GM21360 (cell line): ENCODE measurements around the gene LAMC1.

ENCODE experiments used
- ATAC-seq: cut with Tn5 transposase; IDR thresholded peaks from one replicate; pipeline ENCODE4 v1.9.1; 2021; ENCODE audit warnings: mild to moderate bottlenecking, moderate library complexity; ENCODE audit not compliant: unreplicated experiment

The LAMC1 gene

DNA sequence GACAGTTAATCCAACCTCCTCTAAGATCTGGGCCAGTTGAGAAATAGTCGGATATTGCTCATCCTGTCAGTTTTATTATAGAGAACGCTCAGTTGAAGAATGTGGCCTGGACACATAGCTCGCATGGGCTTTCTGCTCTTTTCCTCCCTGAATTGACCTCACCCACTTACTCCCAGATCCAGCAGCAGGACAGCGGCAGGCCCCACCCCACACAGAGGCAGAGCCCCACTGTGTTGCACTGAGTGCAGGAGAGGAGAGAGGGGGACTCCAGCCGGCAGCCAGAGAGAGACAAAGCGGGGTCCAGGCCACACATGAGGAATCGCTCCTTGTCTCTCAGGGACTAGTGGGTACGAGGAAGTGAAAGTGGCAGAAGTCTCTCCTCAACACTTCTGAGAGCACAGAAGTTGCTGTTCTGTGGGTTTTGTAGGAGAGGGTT is 78.6 kb downstream of the LAMC1 start:
- ATAC-seq, result no peak

DNA sequence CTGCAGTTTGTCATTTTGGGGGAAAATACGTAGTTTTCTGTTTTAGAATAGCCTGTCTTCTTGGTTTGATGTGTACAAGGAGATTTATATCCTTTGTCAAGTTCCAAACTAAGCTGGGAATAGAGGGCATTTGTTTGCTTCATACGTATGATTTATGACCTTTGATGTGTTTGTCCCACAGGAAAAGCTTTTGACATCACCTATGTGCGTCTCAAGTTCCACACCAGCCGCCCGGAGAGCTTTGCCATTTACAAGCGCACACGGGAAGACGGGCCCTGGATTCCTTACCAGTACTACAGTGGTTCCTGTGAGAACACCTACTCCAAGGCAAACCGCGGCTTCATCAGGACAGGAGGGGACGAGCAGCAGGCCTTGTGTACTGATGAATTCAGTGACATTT is 79.9 kb downstream of the LAMC1 start:
- ATAC-seq, result no peak

DNA sequence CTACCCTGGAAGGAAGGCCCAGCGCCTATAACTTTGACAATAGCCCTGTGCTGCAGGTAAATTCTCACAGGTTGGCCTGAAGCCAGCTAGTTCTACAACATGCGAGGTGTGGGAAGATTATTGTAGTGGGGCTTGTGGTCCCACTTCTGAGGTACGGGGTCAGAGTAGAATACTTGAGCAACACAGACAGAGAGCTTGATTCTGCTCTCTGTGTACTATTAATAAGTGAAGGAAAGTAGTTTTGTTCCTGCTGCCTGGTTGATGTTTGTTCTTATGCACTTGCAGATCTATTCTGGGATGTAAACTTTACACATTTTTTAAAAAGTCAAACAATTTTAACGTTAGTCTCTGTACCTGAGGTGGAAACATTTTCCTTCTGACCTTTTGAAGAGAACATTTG is 80.4 kb downstream of the LAMC1 start:
- no peak for ATAC-seq

GRCh38 chr1:183105449-183105848 is 82.2 kb downstream of the LAMC1 start:
- ATAC-seq, result no peak

GRCh38 chr1:183106166-183106565 is 82.9 kb downstream of the LAMC1 start:
- ATAC-seq, result no peak

DNA sequence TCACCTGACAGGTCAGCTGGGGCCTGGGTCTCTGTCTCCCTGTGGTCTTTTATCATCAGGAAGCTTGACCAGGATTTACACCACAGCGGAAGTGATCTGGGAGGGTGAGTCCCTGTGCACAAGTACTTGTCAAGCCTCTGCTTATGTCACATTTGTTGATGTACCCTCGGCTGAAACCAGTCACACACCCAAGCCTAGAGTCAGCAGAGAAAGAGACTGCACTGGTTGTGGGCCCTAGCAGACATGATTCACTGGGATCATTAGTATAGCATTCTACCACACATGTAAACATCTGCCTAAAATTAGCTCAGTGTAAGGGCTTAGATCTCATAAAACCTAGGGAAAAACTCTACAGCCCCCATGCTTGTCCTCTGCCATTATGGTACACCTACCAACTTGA is 83.5 kb downstream of the LAMC1 start:
- ATAC-seq, result no peak

DNA sequence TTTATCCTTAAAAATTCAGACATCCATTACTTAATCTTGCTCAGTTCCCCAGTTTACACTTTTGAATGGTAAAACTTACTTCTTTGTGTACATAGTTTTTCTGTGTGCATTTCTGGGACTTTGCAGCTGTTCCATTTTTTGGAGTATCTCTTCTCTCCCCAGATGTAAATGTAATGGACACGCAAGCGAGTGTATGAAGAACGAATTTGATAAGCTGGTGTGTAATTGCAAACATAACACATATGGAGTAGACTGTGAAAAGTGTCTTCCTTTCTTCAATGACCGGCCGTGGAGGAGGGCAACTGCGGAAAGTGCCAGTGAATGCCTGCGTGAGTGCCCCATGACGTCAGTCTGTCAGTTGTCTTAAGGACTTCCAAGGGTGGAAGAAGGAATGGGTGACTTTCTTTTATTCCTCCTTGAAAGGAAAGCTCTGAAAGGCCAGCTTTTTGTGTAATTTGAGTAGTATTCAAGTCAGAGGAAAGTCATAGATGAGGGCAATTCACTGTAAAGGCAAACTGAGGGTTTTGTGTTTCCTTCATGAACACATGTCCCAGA is 87.2 kb downstream of the LAMC1 start:
- ATAC-seq, result no peak

DNA sequence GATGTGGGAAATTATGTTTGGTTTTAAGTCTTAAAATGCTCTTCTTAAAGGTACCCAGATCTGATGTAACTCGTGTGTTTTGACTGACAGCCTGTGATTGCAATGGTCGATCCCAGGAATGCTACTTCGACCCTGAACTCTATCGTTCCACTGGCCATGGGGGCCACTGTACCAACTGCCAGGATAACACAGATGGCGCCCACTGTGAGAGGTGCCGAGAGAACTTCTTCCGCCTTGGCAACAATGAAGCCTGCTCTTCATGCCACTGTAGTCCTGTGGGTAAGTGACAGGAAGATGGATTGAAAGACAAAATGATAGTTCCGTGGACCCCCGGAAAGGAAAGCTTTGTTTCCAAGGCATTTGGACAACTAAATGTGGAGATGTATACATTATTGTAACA is 91.2 kb downstream of the LAMC1 start:
- no peak for ATAC-seq

GRCh38 chr1:183116416-183116815 is 93.2 kb downstream of the LAMC1 start:
- no peak for ATAC-seq

DNA sequence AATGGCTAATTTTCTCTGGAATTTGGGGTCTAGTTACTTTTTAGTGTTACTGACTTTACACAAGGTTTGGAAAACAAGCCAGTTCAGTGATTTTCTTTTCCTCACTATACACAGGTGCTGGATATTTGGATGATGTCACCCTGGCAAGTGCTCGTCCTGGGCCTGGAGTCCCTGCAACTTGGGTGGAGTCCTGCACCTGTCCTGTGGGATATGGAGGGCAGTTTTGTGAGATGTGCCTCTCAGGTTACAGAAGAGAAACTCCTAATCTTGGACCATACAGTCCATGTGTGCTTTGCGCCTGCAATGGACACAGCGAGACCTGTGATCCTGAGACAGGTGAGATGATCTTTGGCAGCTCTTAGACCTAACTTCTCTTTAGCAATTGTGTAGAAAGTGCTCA is 98.4 kb downstream of the LAMC1 start:
- no peak for ATAC-seq

DNA sequence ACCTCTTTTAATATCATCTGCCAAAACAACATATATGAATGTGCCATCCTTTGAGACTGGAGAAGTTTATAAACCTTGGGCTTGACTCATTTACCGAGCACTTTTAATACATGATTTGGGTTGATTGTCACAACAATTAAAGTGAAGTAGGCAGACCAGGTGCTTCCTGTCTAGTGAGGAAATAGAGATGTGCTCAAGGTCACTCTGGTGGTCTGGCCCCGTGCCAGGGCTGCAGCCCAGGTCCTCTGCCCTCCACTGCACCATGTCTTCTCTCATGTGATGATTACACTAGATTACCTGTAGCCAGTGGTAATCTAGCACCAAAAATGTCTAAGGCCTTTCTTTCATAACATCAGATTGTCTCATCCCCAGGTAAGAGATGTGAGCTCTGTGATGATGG is 101.0 kb downstream of the LAMC1 start:
- no peak for ATAC-seq

DNA sequence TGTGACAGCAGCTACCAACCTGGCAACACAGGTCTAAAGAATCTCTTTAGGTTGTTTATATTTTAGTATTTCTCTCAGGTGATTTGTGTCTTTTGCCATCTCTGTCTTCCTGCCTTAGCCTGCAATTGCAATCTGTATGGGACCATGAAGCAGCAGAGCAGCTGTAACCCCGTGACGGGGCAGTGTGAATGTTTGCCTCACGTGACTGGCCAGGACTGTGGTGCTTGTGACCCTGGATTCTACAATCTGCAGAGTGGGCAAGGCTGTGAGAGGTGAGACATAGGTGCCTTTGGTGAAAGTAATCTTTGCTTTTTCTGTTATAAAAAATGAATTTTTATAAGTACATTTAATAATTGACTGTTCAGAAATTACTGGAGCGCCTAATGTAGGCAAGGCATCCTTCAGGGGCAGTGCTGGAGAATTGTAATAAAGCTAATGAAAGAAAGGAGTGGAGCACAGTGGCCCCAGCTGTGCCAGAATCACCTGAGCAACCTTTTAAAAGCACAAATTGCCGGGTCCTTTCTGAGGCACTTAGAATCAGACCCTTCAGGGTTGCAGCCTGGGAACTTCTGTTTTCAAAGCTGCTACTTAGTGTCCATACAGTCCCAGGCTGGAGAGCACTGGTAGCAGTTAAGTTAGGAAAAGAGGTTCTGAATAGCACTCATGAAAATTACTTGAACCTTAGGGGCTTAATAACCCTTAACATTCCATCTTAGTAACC is 102.2 kb downstream of the LAMC1 start:
- ATAC-seq, result no peak

- no peak for ATAC-seq
Observed at GRCh38 chr1:183126000-183126366, 102.8 kb downstream of the LAMC1 start.

GRCh38 chr1:183126528-183126927 is 103.3 kb downstream of the LAMC1 start:
- no peak for ATAC-seq

GRCh38 chr1:183129921-183130690 is 106.9 kb downstream of the LAMC1 start:
- no peak for ATAC-seq

DNA sequence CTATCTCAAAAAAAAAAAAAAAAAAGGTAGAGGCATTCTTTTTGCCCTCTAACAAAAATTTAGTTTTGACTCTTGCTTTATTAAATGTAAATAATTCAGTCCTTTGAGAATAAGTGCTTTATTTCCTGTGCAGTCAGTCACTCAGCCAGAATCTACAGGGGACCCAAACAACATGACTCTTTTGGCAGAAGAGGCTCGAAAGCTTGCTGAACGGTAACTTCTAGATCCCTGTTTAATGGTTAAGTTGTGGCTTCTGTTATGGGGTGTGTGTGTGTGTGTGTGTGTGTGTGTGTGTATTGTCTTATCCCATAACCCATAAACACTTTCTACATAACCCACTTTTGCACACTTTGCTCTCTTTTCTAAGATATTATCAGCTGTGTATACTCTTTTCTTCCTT is 107.9 kb downstream of the LAMC1 start:
- no peak for ATAC-seq

DNA sequence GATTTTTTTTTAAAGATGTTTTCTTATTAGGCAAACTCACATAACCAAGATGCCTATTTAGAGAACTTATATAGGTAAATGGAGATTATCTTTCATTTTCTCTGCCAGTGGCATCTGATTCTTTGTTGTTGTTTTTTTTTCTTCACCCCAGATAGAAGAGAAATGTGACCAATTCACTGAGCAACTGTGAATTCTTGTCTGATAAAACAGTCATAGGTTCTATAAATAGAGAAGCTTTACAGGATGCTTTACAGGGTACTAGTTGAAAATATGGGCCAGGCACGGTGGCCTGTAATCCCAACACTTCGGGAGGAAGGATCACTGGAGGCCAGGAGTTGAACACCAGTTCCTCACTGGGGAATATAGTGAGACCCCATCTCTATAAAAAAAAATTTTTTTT is 112.1 kb downstream of the LAMC1 start:
- ATAC-seq, result no peak

- ATAC-seq, result no peak
Observed at GRCh38 chr1:183137782-183138181, 114.6 kb downstream of the LAMC1 start.

DNA sequence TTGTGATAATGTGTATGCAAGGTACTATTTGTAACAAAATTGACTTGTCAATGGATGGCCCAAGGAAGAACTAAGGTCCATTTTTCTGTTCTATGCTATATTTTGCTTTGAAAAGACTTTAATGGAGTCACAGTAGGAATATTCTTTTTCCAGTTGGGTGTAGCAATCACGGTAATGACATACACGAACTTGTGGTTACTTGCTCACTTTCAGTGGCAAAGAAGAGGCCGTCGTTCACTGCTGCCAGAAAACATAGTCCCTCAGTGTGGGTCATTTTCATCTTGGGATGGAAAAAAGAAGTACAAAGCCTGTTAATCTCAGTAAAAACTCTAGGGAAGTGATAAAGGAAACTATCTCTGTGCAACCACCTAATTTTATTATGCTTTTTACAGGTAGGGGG is 115.1 kb downstream of the LAMC1 start:
- ATAC-seq, result no peak

DNA sequence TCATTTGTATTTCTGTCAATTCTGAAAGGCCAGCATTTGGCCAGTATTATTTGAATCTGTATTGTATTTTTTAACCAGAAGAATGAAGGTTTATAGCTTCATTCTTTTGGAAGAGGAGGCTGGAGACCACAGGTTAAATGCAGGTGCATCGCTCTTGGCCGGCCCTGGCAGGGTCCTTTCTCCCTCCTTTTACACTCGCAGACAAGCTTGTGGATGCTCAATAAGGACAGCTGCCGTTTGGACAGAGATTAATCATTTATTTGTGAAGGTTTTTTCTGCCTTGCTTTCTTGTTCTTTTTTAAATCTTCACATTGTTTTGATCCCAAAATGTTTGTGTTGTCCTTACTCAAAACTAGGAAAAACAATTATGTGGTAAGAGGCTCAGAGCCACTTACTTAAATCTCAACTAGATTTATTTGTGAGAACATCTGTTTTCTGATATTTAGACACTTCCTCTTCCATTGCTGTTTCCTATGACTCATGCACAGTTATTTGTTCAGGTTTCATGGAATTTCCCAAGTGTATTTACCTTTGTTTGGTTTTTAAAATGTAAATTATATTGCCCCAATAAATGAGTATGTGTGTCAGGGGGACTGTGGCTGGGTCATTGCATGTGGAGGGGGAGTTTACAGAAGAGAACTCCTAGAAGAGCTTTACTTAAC is 116.2 kb downstream of the LAMC1 start:
- no peak for ATAC-seq

GRCh38 chr1:183140633-183141032 is 117.4 kb downstream of the LAMC1 start:
- no peak for ATAC-seq

- ATAC-seq, result no peak
Observed at GRCh38 chr1:183142171-183142570, 119.0 kb downstream of the LAMC1 start.
